ENCODE data around the gene NAA25. TPM values are rescaled to one million over a fixed set of nuclear protein-coding genes. Genes with fewer than 3 reads are reported as not detected.

The NAA25 gene
- total and polyA plus RNA-seq, 2 donors (not counting 3 experiments of a cell fraction or from before 2014, with no cell fraction given): 5.3 to 25.5 TPM

DNA sequence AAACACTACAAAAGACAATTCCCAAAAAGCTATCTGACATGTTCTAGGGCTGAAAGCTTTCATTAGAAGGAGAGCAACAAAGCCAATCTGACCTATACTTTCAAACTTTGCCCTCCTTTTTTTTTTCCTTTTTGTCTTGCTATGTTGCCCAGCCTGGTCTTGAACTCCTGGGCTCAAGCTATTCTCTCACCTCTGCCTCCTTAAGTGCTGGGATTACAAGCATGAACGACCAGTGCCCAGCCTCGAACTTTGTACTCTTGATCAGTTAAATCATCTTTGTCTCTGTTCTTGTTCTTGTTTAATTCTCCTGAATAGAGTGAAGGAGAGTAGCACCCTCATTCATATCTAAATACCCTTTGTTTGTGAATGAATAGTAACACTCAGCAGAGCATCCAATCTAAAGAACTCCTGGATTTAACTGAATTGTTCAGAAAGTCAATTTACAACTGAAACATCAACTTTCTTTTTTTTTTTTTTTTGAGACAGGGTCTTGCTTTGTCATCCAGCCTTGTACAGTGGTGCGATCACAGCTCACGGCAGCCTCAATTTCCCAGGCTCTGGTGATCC, 73.3 kb downstream of the NAA25 start:
- Histone ChIP-seq H3K36me3 (ENCODE audit: control insufficient read depth in 2 of 2, extremely low read depth in 1 of 2, insufficient read depth in 2 of 2, low read length in 2 of 2) (peaks cover 7 to 26% of the 10 kb centered on the region in 2 experiments), H3K27ac (ENCODE audit: insufficient read depth, low read depth, low read length) (no peak overlapping the region), H2AFZ (ENCODE audit: low read depth, low read length) (no peak overlapping the region), H3K4me1 (ENCODE audit: control insufficient read depth, extremely low read depth, insufficient read depth, low read length) (no peaks in the 10 kb centered on the region), H3K9ac (replicated peaks; ENCODE audit: extremely low read depth, insufficient read depth, low read length) (no peak overlapping the region), H3K9me3 (replicated peaks; ENCODE audit: control insufficient read depth, insufficient read depth, low read length) (no peaks in the 10 kb centered on the region), H3K4me3 (replicated peaks in 1 of 3; ENCODE audit: insufficient read depth in 1 of 3, low read depth in 1 of 3, low read length in 3 of 3) (no peak overlapping the region), H3K79me2 (ENCODE audit: control insufficient read depth, insufficient read depth, low read length) (no peaks in the 10 kb centered on the region), H3K4me2 (ENCODE audit: insufficient read depth, low read length) (no peak overlapping the region), H4K20me1 (replicated peaks; ENCODE audit: control insufficient read depth, extremely low read depth, insufficient read depth, low read length) (no peaks in the 10 kb centered on the region), H3K27me3 (ENCODE audit: control insufficient read depth in 2 of 2, insufficient read depth in 2 of 2, low read length in 2 of 2) (no peaks in the 10 kb centered on the region), H3K9me1 (replicated peaks; ENCODE audit: control insufficient read depth, extremely low read depth, insufficient read depth, low read length) (no peaks in the 10 kb centered on the region)
- ChIA-PET POLR2A (interaction anchor here (0.6 kb wide), 1 partner anchor 110 kb away, joined by 4 read pairs; no protein-coding TSS in a partner anchor), CTCF (interaction anchor here (1.5 kb wide), 1 partner anchor 12 kb away, joined by 4 read pairs; no protein-coding TSS in a partner anchor)
- FAIRE-seq: no peak
- TF ChIP-seq, protein P1, sequence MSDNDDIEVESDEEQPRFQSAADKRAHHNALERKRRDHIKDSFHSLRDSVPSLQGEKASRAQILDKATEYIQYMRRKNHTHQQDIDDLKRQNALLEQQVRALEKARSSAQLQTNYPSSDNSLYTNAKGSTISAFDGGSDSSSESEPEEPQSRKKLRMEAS (IDR thresholded peaks at IDR 0.05; ENCODE audit: insufficient read depth, insufficient read length): no peak
- no peak for TF ChIP-seq EZH2 (IDR thresholded peaks at IDR 0.05; ENCODE audit: borderline replicate concordance, low read depth, low read length, severe bottlenecking)
- no peak for TF ChIP-seq MYC (IDR thresholded peaks at IDR 0.05; ENCODE audit: low read depth, low read length)
- TF ChIP-seq POLR2AphosphoS5 (IDR thresholded peaks at IDR 0.05; ENCODE audit: insufficient read depth, low read depth, low read length): no peak
- TF ChIP-seq, protein P2, sequence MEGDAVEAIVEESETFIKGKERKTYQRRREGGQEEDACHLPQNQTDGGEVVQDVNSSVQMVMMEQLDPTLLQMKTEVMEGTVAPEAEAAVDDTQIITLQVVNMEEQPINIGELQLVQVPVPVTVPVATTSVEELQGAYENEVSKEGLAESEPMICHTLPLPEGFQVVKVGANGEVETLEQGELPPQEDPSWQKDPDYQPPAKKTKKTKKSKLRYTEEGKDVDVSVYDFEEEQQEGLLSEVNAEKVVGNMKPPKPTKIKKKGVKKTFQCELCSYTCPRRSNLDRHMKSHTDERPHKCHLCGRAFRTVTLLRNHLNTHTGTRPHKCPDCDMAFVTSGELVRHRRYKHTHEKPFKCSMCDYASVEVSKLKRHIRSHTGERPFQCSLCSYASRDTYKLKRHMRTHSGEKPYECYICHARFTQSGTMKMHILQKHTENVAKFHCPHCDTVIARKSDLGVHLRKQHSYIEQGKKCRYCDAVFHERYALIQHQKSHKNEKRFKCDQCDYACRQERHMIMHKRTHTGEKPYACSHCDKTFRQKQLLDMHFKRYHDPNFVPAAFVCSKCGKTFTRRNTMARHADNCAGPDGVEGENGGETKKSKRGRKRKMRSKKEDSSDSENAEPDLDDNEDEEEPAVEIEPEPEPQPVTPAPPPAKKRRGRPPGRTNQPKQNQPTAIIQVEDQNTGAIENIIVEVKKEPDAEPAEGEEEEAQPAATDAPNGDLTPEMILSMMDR (IDR thresholded peaks at IDR 0.05; ENCODE audit: extremely low read depth in 1 of 2, insufficient read depth in 1 of 2, low read depth in 1 of 2, low read length in 2 of 2): no peak
- TF ChIP-seq POLR2A (IDR thresholded peaks at IDR 0.05; ENCODE audit: low read depth, low read length): no peak
- TF ChIP-seq JUN (IDR thresholded peaks at IDR 0.05; ENCODE audit: borderline replicate concordance, insufficient read depth, insufficient read length, low read depth): no peak
- no peak for TF ChIP-seq GATA2 (IDR thresholded peaks at IDR 0.05; ENCODE audit: insufficient read depth, insufficient read length, low read depth, low read length)
- no peak for TF ChIP-seq FOS (IDR thresholded peaks at IDR 0.05; ENCODE audit: borderline replicate concordance, insufficient read depth, low read length)
- dilution Hi-C loops (cut with MboI; ENCODE audit: extremely low pct_ligation_motif_present, low sequenced_read_pairs): no loop called here
- BruUV-seq (replicated peaks): no TSS peak
- intact Hi-C loops (cut with micrococcal nuclease): no loop called here
- DNase-seq (ENCODE audit: low read depth, low spot score): no peak

All from endothelial cell of umbilical vein (primary cell).